GM19193 (cell line): ENCODE results near the gene TRMU.

Source experiments
- POLR2A ChIP-seq: IDR thresholded peaks from 4 replicates; pipeline ENCODE4 v1.6.1; 2011; ENCODE audit not compliant: insufficient read depth, insufficient read length; ENCODE audit errors: extremely low read depth

TRMU gene

DNA sequence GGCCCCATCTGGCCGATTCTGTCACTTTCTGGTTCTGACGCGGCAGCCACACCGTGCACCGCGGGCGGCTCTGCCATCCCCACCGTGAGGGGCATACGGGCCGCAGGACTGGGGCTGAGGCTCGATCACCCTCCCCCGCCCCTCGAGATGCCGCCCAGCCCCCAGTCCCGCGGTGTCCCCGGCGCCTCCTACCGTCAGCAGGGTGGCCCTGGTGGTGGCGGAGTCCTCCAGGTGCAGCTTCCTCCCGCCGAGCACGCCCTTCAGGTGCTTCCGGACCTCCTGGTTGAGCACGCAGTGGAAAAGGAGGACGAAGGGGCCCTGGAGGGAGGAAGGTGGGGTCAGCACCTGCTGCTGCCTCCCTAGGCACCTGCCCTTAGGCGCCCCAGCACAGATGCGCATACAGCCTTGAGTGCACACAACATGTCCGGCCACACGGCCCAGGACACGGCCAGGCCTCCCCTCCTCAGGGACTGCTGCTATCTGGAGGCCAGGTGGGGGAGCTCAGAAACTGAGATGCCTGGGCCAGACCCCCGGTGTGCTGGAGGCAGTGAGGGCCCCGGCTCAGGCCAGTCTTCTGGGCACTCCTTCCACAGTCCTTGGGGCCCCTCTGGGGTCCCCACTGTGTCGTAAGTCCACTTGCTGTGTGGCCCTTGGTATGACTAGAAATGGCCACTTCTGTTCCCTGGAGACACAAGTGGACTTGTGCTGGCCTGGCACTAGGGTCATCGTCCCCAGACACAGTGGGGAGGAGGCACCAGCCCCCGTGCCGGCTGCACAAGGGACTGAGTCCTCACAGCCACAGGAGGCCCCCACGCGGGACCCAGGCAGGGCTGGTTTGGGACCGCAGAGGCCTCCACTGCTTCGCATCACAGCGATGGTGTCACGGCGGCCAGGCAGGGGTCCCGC is 31.5 kb downstream of the TRMU start:
- no peak for TF ChIP-seq POLR2A

GRCh38 chr22:46367707-46368191 is 32.2 kb downstream of the TRMU start:
- TF ChIP-seq POLR2A: no peak

DNA sequence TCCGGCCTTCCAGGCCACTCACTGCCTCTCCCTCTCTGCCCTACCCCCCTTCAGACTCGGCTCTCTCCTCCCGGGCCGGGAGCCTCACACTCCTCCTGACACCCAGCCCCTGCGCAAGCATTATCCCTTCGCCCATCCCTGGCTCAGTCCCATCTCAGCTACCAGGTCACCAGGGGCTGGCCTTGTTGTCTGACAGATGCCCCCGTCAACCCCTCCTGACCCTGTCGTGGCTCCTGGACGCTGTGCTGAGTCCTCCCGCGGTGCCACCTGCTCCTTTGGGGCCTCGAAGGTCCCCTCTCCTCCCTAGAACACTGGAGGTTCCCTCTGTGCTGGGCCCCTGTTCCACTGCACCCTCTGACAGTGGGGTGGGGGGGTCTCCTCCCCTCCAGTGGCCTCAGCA is 32.9 kb downstream of the TRMU start:
- no peak for TF ChIP-seq POLR2A

DNA sequence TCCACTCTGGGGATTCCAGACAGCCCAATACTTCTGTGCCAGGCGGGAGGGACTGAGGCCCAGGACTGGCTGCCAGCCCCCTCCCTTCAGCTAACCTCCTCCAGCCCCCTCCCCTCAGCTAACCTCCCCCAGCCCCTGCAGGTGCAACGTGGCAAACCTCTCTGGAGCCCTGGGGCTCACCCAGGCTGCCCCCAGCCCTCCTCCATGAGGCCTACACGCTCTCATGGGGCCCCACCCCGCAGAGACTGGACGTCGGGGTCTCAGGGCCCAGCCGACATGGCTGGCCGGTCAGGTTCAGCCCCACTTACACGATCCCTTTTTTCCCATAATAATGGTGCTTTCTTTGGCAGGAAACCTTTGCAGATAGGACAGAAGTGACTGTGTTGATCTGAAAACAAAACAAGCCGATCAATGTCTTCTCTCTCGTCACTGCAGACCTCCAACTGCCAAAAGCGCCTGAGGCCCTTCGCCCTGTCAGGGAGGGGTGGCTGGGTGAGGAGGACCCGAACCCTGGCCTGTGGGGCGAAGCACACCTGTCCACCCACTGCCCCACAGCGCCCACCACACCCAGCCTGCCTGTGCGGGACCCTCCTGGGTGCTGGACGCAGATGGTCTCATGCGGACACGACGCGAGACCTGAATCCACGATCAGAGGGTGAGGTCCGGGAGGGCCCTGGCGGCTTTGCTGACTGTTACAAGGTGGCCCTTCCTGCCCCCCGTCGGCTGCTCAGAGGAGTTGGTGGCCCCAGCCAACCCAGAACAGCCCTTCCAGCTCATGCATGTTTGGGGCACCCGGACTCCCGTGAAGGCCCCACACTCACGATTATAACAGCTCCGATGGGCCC is 33.6 kb downstream of the TRMU start:
- TF ChIP-seq POLR2A: no peak

DNA sequence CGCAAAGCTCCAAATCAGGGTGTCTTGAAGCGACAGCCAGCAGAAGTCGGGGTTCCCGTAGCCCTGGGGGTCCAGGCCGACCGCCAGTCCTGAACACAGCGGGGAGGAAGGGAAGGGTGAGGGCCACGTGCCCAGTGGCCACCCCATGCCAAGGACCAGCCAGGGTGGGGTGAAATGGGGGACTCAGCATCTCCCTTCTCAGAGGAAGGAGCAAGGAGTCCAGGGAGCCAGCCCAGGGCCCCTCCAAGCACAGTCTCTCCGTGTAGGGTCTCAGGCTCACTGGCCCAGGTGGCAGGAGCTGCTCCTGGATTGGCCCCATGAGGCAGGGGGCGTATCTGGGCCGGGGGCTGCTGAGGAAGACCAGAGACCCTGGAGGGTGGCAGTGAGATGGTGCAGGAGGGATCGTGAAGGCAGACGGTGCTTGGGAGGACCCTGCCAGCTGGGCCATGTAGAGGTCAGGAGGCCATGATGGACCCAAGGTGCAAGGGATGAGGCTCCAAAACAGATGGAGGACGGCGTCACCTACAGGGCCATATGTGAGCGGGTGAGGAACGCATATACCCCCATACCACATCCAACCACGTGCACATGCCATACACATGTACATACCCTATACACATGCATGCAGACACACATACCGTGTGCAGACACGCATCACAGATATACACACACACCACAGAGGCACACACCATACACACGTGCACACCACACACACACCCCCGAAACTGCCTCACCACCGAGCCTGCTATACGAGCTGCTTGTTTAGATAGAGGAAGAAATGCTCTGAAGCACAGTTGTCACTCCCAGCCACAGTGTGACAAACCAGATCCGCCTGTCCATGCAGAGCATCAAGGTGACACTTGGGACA is 34.4 kb downstream of the TRMU start:
- TF ChIP-seq POLR2A: no peak

DNA sequence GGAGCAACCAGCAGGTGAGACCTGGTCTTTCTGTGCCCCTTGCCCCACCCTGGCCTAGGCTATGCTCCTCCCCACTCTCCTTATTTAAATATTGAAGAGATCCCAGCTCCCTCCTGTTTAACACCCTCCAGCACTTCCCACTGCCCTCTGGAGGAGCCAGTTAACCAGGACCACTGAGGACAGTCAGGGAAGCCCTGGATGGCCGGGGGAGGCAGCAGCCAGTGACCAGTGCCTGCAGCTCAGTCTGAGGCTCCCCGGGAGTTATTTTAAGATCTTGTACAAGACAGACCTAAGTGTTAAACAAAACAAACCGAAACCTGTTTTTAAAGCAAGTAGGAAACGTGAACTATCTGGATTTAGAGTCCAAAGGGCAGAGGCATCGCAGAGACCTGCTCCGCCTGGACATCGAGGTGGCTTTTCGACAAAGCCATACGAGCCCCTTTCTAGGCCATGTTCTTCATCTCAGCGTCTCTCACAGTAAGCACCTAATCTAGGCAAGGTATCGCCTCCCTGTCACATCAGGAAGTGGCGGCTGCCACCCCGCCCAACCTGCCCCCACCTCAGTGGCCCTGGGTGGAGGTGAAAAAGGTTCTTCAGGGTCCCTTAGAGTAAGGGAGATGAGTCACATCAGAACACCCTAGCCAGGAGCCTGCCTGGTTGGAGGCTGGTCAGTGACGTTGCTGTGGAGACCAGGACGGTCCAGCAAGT is 35.2 kb downstream of the TRMU start:
- TF ChIP-seq POLR2A: no peak

DNA sequence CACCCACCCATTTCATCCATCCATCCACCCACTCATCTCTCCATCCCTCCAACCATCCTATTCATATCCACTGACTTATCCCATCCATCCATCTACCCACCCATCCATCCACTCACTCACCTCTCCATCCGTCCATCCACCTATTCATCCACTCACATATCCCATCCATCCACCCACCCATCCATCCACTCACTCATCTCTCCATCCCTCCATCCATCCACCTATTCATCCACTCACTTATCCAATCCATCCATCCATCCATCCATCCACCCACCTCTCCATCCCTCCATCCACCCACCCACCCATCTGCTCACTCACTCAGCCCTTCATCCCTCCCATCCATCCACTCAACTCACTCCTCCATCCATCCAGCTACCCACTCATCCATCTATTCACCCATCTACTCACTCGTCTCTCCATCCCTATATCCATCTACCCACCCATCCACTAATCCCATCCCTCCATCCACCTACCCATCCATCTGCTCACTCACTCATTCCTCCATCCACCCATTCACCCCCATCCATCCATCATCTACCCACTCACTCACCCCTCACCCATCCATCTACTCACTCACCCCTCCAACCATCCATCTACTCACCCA is 36.2 kb downstream of the TRMU start:
- no peak for TF ChIP-seq POLR2A

- no peak for TF ChIP-seq POLR2A
Measured at GRCh38 chr22:46372686-46373085, 37.2 kb downstream of the TRMU start.

GRCh38 chr22:46373159-46373558 is 37.6 kb downstream of the TRMU start:
- no peak for TF ChIP-seq POLR2A

DNA sequence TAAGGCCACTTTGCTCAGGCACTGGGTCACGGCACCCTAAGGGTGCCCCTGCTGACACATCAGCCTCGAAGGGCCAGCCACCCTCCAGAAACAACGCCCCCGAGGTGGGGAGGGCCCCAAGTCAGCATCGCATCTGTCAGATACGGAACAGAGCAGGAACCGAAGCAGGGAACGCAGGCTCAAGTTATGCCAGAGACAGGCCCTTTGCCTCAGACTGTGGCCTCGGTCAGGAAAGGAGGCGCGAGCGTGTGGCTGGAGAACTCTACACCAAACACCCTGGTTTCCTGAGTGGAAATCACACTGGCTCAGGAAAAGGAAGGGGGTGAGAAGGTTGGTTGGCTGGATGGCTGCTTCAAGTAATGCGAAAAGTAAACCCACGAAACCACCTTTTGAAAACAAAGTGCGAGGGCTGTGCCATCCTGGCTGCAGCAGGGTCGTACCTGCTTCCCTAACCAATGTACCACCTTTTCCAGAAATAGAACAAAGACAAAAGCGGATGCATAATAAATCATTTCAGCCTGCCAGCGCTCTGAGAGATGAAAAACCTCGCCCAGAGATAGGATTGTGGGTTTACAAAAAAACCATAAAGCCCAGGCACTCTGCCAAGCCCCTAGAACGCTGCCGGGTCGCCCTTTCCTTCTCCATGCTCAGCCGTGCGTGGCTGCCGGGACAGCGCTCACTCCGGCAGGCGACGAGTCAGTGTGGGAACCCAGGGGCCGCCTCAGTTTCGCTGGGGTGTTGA is 38.6 kb downstream of the TRMU start:
- no peak for TF ChIP-seq POLR2A

DNA sequence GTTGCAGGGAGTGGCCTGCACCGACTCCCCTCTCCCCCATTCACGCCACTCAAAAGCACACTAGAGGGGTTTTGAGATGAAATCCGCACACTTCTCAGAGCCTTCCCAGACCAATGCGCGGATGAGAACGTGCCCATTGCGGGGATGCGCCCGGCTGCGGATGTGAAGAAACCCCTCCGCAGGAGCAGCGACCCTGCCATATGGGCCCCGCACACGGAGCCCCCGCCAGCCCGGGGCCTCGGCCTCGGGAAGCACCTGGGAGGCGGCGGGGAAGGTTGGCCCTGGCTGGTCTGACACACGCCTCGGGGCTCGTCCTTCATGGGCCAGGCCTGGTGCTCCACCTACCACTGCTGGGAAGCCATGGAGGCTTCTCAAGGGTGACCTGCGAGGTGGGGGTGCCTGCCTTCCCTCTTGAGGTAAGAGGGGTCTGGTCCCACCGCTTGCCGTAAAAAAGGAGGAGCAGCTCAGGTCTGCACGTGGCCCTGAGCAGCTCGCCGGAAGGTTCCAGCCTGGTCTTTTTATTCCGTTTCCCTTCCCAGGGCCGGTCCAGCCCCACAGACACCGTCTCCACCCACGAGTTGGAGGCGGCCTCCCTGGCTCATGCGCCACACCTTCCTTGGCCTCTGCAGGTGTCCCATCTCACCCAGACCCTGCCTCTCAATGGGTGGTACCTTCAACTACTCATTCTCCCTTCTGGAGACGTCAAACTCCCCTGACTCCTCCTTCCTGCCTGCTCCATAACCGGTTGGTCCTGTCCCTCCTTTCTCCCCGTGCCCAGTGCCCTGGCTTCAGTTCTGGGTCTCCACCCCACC is 39.4 kb downstream of the TRMU start:
- TF ChIP-seq POLR2A: no peak

GRCh38 chr22:46376111-46376510 is 40.6 kb downstream of the TRMU start:
- TF ChIP-seq POLR2A: no peak
